ENCODE data around the gene RAP1GAP2.
A peak's percentile ranks its signal among the peaks of the same experiment; 100 is the strongest.

RAP1GAP2 gene

DNA sequence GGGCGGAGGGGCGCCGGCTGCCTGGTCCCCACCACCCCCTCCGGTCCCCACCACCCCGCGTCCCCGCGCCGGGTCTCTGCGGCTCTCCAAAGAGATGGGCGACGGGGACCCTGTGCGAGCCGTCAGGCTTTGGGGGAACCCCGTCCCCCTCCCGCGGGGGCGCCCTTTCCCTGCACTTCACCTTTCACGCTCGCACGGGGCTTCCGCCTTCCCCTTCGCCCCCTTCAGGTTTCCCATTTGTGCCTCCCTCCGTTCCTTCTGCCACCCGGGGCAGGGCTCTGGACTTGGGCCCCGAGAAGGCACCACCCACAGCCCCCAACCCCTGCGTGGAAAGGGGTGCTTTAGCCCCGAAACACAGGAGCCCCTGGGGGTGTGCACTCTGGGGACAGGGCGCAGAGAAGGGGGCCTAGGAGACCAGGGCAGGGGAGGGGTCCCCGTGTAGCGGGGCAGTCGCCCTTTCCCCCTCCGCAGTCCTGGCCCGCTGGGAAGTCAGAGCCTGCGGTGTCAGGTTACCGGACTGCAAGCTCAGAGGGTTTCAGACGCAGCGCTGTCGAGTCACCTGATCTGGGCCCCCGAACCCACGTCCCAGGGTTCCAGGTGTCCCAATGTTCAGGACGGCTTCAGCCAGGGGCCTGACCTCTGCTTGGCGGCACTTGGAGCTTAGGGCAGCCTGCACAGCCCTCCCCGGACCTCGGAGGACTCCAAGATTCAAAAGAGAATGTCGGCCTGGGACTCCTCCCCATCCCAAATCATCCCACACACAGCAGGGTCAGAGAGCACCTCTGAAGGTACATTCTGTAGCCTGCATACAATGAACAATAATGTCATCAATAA lies 40.1 kb upstream of the RAP1GAP2 start:
- no peaks in the 10 kb centered on the region for H3K36me3 ChIP-seq
- DNase-seq, result no peak
- no peaks in the 10 kb centered on the region for H3K9me3 ChIP-seq (ENCODE audit: severe bottlenecking)
- H3K27me3 ChIP-seq (ENCODE audit: insufficient read depth, low read depth, severe bottlenecking), result no peaks in the 10 kb centered on the region
- H3K27ac ChIP-seq, result no peak overlapping the region
- no peak overlapping the region for H3K4me3 ChIP-seq (ENCODE audit: low read depth, low read length)
- TF ChIP-seq, protein P1, sequence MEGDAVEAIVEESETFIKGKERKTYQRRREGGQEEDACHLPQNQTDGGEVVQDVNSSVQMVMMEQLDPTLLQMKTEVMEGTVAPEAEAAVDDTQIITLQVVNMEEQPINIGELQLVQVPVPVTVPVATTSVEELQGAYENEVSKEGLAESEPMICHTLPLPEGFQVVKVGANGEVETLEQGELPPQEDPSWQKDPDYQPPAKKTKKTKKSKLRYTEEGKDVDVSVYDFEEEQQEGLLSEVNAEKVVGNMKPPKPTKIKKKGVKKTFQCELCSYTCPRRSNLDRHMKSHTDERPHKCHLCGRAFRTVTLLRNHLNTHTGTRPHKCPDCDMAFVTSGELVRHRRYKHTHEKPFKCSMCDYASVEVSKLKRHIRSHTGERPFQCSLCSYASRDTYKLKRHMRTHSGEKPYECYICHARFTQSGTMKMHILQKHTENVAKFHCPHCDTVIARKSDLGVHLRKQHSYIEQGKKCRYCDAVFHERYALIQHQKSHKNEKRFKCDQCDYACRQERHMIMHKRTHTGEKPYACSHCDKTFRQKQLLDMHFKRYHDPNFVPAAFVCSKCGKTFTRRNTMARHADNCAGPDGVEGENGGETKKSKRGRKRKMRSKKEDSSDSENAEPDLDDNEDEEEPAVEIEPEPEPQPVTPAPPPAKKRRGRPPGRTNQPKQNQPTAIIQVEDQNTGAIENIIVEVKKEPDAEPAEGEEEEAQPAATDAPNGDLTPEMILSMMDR (IDR thresholded peaks at IDR 0.05; ENCODE audit: low read depth, low read length), result no peak

DNA sequence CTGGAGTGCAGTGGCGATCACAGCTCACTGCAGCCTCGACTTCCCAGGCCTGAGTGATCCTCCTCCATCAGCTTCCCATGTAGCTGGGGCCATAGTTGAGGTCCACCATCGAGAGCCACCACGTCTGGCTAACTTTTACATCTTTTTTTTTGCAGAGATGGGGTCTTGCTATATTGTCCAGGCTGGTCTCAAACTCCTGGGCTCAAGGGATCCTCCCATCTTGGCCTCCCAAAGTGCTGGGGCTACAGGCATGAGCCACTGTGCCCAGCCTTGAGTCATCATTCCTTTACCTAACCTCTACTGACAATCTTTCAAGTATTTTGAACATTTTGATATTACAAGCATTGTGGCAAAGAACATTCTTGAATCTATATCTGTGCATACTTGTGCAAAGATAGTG lies 37.4 kb upstream of the RAP1GAP2 start:
- TF ChIP-seq, protein P1 (IDR thresholded peaks at IDR 0.05; ENCODE audit: low read depth, low read length), result no peak

DNA sequence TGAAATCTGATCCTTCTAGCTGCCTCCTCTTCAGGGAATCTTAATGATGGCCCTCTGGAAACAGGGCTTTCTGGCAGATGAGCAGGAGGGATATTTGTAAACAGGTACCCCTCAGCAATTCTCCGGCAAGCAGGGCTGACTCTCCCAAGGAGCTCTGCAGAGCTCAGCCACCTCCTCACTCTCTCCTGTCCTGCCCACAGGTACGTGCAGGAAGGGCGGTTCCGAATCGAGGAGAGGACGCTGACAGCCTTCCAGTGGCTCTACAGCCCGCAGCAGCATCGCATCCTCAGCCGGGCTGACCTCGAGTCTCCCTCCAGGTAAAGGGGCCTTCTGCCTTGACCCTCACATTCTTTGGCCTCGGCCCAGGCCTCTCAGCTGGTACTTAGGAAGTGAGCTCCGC lies 26.1 kb upstream of the RAP1GAP2 start:
- Histone ChIP-seq H3K9me3 (ENCODE audit: severe bottlenecking) (no peaks in the 10 kb centered on the region), H3K36me3 (no peaks in the 10 kb centered on the region), H3K4me3 (ENCODE audit: low read depth, low read length) (no peak overlapping the region), H3K27me3 (ENCODE audit: insufficient read depth, low read depth, severe bottlenecking) (no peaks in the 10 kb centered on the region), H3K27ac (no peak overlapping the region)
- TF ChIP-seq, protein P1 (IDR thresholded peaks at IDR 0.05; ENCODE audit: low read depth, low read length), result no peak
- DNase-seq, result no peak

More for the DNA sequence above, 37.4 kb upstream of the RAP1GAP2 start:
- DNase-seq, result no peak
- Histone ChIP-seq H3K36me3 (no peaks in the 10 kb centered on the region), H3K27ac (no peak overlapping the region), H3K27me3 (ENCODE audit: insufficient read depth, low read depth, severe bottlenecking) (no peaks in the 10 kb centered on the region), H3K9me3 (ENCODE audit: severe bottlenecking) (no peaks in the 10 kb centered on the region), H3K4me3 (ENCODE audit: low read depth, low read length) (no peak overlapping the region)

DNA sequence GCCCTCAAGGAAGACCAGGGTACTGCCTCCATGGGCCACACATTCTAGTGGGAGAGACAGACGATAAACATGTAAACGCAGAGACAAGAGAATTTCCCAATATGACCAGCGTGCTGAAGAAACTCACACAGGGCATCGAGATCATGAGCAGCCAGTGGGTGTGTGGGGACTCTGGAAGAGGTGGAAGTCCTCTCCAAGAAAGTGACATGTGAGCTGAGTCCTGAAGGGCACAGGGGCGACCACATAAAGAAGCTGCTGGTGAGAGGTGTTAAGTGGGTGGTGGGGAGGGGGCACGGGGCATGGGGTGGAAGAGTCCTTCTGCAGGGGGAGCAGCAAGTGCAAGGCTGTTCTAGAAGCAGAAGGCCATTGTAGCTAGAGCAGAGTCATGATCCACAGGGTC lies 21.0 kb upstream of the RAP1GAP2 start:
- no peaks in the 10 kb centered on the region for H3K27me3 ChIP-seq (ENCODE audit: insufficient read depth, low read depth, severe bottlenecking)

DNA sequence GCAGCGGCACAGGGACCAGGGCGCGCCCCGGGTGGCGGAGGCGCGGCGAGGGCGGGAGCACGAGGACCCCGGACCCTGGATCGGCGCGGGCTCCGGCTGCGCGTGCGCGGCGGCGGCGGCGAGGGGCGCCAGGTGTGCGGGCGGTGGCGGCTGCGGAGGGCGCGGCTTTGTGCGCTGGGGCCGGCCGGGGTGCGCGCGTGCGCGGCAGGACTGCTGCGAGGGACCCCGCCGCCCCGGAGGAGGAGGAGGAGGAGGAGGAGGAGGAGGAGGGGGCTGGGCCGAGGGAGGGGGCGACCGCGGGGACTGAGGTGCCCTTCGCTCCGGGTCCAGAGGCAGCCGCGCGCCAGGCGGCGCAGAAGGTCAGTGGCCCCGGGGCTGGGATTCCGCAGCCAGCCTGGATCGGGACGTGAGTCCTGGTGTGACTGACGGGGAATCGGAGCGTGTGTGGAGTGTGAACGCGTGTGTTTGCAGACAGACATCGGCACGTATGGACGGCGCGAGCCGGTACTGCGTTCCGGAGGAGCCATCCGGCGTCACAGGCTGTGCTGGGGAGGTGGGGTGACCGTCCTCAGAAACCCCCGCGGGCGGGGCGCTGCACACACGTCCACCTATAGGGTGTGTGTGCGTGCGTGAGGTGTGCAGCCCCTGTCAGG lies 19.5 kb upstream of the RAP1GAP2 start:
- Histone ChIP-seq H3K9me3 (ENCODE audit: severe bottlenecking) (no peaks in the 10 kb centered on the region), H3K4me3 (ENCODE audit: low read depth, low read length) (peak overlapping the region; percentile 73), H3K27ac (peak overlapping the region; percentile 85), H3K36me3 (no peaks in the 10 kb centered on the region), H3K27me3 (ENCODE audit: insufficient read depth, low read depth, severe bottlenecking) (no peaks in the 10 kb centered on the region)
- DNase-seq, result peak; percentile 79
- TF ChIP-seq, protein P1 (IDR thresholded peaks at IDR 0.05; ENCODE audit: low read depth, low read length), result 0 out of 2 replicates have a peak, but pooled peaks have one; percentile 5

More for the DNA sequence above, 21.0 kb upstream of the RAP1GAP2 start:
- no peak for DNase-seq
- TF ChIP-seq, protein P1 (IDR thresholded peaks at IDR 0.05; ENCODE audit: low read depth, low read length), result no peak
- Histone ChIP-seq H3K36me3 (no peaks in the 10 kb centered on the region), H3K27ac (no peak overlapping the region), H3K4me3 (ENCODE audit: low read depth, low read length) (no peak overlapping the region), H3K9me3 (ENCODE audit: severe bottlenecking) (no peaks in the 10 kb centered on the region)
